Right lobe of liver (tissue), 4 donors: ENCODE results near the gene ST7L.

ENCODE experiments used
- POLR2A ChIP-seq: fragments of 450-650 bp; IDR thresholded peaks from one replicate; pipeline ENCODE4 v1.6.1; 2017; ENCODE audit warnings: antibody characterized with exemption, mild to moderate bottlenecking
- TF ChIP-seq, protein P1 (sequence below), 4 donors: fragments of 200-600 bp in 3 of 4; fragments of 450-650 bp in 1 of 4; IDR thresholded peaks; one replicate each; pipeline versions ENCODE4 v1.5.1 to v1.8.0; 2016 to 2022; ENCODE audit warnings: antibody characterized with exemption in 4 of 4, mild to moderate bottlenecking in 2 of 4
- donor health status: DM: no; HTN: no; CAD: no.
- donor health status: DM: no; HTN: no; CAD: no.
- donor health status: DM: no; HTN: yes; CAD: no.

DNA sequence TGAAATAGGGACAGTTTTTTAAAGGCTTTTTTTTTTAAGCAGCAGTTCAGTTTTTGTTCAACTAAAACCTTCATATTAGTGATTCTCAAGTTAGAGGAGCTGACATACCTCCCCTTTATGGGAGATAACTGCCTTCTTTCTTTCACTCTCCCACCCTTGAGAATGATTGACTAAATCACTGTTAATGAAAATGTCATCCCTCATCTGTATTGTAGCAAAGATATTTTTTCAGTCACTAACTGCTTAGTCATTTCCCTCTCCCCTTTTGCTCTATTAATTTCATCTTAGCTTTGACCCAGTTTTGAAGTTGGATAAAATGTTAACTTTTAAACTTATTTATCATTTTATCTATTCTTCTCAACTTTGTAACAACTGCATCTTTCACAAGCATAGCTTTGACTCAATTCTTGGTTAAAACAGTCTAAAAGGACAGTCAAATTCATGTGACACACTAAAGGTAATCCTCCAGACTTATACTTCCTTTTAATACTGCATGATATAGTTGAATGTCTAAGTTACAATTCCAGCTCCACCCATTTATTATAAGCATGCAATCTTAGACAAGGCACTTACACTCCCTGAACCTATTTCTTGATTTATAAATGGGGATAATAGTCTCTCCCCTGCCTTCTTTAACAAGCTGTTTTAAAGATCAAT, 17.8 kb upstream of the ST7L start:
- TF ChIP-seq POLR2A, result no peak
- TF ChIP-seq, protein P1, sequence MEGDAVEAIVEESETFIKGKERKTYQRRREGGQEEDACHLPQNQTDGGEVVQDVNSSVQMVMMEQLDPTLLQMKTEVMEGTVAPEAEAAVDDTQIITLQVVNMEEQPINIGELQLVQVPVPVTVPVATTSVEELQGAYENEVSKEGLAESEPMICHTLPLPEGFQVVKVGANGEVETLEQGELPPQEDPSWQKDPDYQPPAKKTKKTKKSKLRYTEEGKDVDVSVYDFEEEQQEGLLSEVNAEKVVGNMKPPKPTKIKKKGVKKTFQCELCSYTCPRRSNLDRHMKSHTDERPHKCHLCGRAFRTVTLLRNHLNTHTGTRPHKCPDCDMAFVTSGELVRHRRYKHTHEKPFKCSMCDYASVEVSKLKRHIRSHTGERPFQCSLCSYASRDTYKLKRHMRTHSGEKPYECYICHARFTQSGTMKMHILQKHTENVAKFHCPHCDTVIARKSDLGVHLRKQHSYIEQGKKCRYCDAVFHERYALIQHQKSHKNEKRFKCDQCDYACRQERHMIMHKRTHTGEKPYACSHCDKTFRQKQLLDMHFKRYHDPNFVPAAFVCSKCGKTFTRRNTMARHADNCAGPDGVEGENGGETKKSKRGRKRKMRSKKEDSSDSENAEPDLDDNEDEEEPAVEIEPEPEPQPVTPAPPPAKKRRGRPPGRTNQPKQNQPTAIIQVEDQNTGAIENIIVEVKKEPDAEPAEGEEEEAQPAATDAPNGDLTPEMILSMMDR (IDR thresholded peaks at IDR 0.05), result no peak
